GM10248 (cell line): Measurements from ENCODE around the gene TRIM38.

Experiments used
- CTCF ChIA-PET: fragments of 300-600 bp; sonication (Branson Sonifier 250); formaldehyde crosslinking; extraction: SDS; loops from one replicate; lab custom pipeline; 2021; ENCODE audit warnings: antibody characterized with exemption; lab: Yijun Ruan, JAX
- POLR2A ChIA-PET: fragments of 350-650 bp; sonication (Branson Sonifier 250); formaldehyde crosslinking; extraction: SDS; loops from one replicate; lab custom pipeline; 2020; ENCODE audit warnings: antibody characterized with exemption; lab: Yijun Ruan, JAX
- DNase-seq: peaks from one replicate; pipeline ENCODE4 v3.0.0; 2012; ENCODE audit errors: extremely low spot score
- CTCF ChIP-seq: IDR thresholded peaks from 2 replicates; pipeline ENCODE4 v1.5.1; 2012; ENCODE audit warnings: mild to moderate bottlenecking, low read depth; ENCODE audit errors: extremely low read depth, missing control alignments, control extremely low read depth

TRIM38 gene

GRCh38 chr6:25966711-25967110 is 4.1 kb downstream of the TRIM38 start:
- POLR2A ChIA-PET = interaction anchor here (1.1 to 2.2 kb wide), 3 partner anchors 11 to 54 kb away, joined by 3 to 7 read pairs (median 4); a partner anchor contains a TSS
- no peak for TF ChIP-seq CTCF
- CTCF ChIA-PET = interaction anchor here (1.4 to 7.3 kb wide), 2 partner anchors 26 to 36 kb away, joined by 6 to 48 read pairs; no protein-coding TSS in a partner anchor
- DNase-seq = no peak

GRCh38 chr6:25968769-25969168 is 6.2 kb downstream of the TRIM38 start:
- TF ChIP-seq CTCF = no peak
- ChIA-PET CTCF (interaction anchor here (0.8 to 7.3 kb wide), 7 partner anchors 9 to 34 kb away, joined by 3 to 48 read pairs (median 3); no protein-coding TSS in a partner anchor), POLR2A (interaction anchor here (1.1 kb wide), 1 partner anchor 51 kb away, joined by 4 read pairs; a partner anchor contains a TSS)
- DNase-seq = no peak

GRCh38 chr6:25971187-25971821 is 8.7 kb downstream of the TRIM38 start:
- no peak for TF ChIP-seq CTCF
- CTCF ChIA-PET = interaction anchor here (0.7 to 7.3 kb wide), 3 partner anchors 16 to 706 kb away, joined by 3 to 48 read pairs (median 3); no protein-coding TSS in a partner anchor
- POLR2A ChIA-PET = no interaction called here
- DNase-seq = no peak

GRCh38 chr6:25972128-25972527 is 9.5 kb downstream of the TRIM38 start:
- no peak for TF ChIP-seq CTCF
- ChIA-PET CTCF (interaction anchor here (1.7 to 3.2 kb wide), 2 partner anchors 10 to 21 kb away, joined by 5 to 20 read pairs; no protein-coding TSS in a partner anchor), POLR2A (no interaction called here)
- no peak for DNase-seq

- CTCF ChIA-PET = interaction anchor here (1.4 to 3.2 kb wide), 3 partner anchors 11 to 20 kb away, joined by 3 to 20 read pairs (median 5); no protein-coding TSS in a partner anchor
- TF ChIP-seq CTCF = no peak
- DNase-seq = no peak
- POLR2A ChIA-PET = interaction anchor here (0.8 kb wide), 1 partner anchor 47 kb away, joined by 3 read pairs; a partner anchor contains a TSS
Observed at GRCh38 chr6:25972902-25973301, 10.3 kb downstream of the TRIM38 start.

GRCh38 chr6:25973923-25974555 is 11.4 kb downstream of the TRIM38 start:
- CTCF ChIA-PET = interaction anchor here (1.1 to 3.2 kb wide), 3 partner anchors 12 to 19 kb away, joined by 3 to 20 read pairs (median 3); no protein-coding TSS in a partner anchor
- POLR2A ChIA-PET = no interaction called here
- TF ChIP-seq CTCF = no peak
- no peak for DNase-seq
